Skeletal muscle satellite cell (primary cell): ENCODE measurements around the gene TAF8.

Experiments
- H3K27me3 ChIP-seq: 2 replicates; pipeline ENCODE4 v1.7.0; 2013; ENCODE audit warnings: low read length; ENCODE audit not compliant: control insufficient read depth, insufficient read depth
- H3K36me3 ChIP-seq: 2 replicates; pipeline ENCODE4 v1.7.0; 2013; ENCODE audit warnings: mild to moderate bottlenecking, control low read depth, low read length; ENCODE audit not compliant: insufficient read depth
- H3K4me1 ChIP-seq: 2 replicates; pipeline ENCODE4 v1.7.0; 2013; ENCODE audit warnings: low read length; ENCODE audit not compliant: control insufficient read depth, insufficient read depth
- H3K4me2 ChIP-seq: 2 replicates; pipeline ENCODE4 v1.7.0; 2013; ENCODE audit warnings: mild to moderate bottlenecking, low read length
- H3K4me3 ChIP-seq: 2 replicates; pipeline ENCODE4 v1.7.0; 2013; ENCODE audit warnings: low read length
- H3K9ac ChIP-seq: 2 replicates; pipeline ENCODE4 v1.7.0; 2013; ENCODE audit warnings: mild to moderate bottlenecking, low read depth, low read length, moderate library complexity
- H3K9me3 ChIP-seq: replicated peaks from 2 replicates; pipeline ENCODE4 v1.7.0; 2013; ENCODE audit warnings: mild to moderate bottlenecking, control low read depth, low read length

Gene TAF8

GRCh38 chr6:42104804-42105125 lies 54.4 kb downstream of the TAF8 start:
- Histone ChIP-seq H3K4me2 (peak overlapping the region; percentile 64), H3K4me1 (peaks cover 15% of the 10 kb centered on the region), H3K9ac (peak overlapping the region; percentile 31), H3K27me3 (no peaks in the 10 kb centered on the region), H3K4me3 (no peak overlapping the region), H3K9me3 (no peaks in the 10 kb centered on the region), H3K36me3 (peaks cover 5% of the 10 kb centered on the region)

DNA sequence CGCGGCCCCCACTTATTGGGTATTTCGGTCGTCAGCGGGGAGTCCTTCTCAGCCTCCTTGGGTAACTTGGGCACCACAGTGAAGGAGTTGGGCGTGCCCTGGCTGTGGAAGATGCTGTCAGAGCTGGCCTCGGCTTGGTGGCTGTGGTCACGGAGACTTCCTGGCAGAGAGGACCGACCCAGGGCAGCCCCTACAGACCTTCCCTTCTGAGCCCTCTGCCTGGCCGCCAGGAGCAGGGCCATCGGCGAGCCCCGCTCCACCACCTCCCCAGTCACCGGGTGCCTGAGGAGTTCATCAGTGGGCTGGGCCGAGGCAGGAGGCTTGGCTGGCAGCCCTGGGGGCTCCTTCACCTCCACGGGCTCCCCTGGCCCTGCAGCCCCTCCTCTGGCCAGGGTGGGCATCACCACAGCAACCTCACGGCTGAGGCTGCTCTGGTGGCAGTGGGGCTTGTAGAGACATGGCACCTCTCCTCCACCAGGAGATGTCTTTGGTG lies 54.9 kb downstream of the TAF8 start:
- Histone ChIP-seq H3K9ac (no peak overlapping the region), H3K4me2 (no peak overlapping the region), H3K9me3 (no peaks in the 10 kb centered on the region), H3K27me3 (no peaks in the 10 kb centered on the region), H3K36me3 (peaks cover 8% of the 10 kb centered on the region), H3K4me1 (peaks cover 11% of the 10 kb centered on the region), H3K4me3 (no peak overlapping the region)

DNA sequence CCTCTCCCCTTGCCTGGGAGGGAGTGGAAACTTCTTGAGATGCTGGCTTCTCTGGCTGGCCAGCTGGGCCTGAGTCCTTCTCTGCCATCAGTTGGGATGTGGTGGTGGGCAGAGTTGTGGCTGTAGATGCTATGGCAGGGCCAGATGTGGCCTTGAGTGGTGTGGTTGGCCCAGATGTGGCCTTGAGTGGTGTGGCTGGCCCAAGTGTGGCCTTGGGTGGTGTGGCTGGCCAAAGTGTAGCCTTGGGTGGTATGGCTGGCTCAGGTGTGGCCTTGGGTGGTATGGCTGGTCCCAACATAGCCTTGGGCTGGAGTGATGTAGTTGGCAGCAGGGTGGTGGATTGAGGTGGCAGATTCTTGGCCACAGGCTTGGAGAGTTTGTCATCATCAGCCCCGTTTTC lies 55.4 kb downstream of the TAF8 start:
- Histone ChIP-seq H3K9me3 (no peaks in the 10 kb centered on the region), H3K4me1 (peaks cover 6% of the 10 kb centered on the region), H3K9ac (no peak overlapping the region), H3K27me3 (no peaks in the 10 kb centered on the region), H3K36me3 (peaks cover 8% of the 10 kb centered on the region), H3K4me2 (no peak overlapping the region), H3K4me3 (no peak overlapping the region)

- H3K4me3 ChIP-seq: no peak overlapping the region
- peaks cover under 1% of the 10 kb centered on the region for H3K4me1 ChIP-seq
- no peaks in the 10 kb centered on the region for H3K9me3 ChIP-seq
- no peaks in the 10 kb centered on the region for H3K27me3 ChIP-seq
- no peak overlapping the region for H3K9ac ChIP-seq
- H3K4me2 ChIP-seq: no peak overlapping the region
- H3K36me3 ChIP-seq: peaks cover 8% of the 10 kb centered on the region
Measured at GRCh38 chr6:42106112-42107023, 56.0 kb downstream of the TAF8 start.

- H3K36me3 ChIP-seq: peaks cover 8% of the 10 kb centered on the region
- no peak overlapping the region for H3K4me3 ChIP-seq
- H3K4me2 ChIP-seq: no peak overlapping the region
- H3K9ac ChIP-seq: no peak overlapping the region
- no peaks in the 10 kb centered on the region for H3K4me1 ChIP-seq
- no peaks in the 10 kb centered on the region for H3K9me3 ChIP-seq
- no peaks in the 10 kb centered on the region for H3K27me3 ChIP-seq
Measured at GRCh38 chr6:42108071-42108470, 57.7 kb downstream of the TAF8 start.

DNA sequence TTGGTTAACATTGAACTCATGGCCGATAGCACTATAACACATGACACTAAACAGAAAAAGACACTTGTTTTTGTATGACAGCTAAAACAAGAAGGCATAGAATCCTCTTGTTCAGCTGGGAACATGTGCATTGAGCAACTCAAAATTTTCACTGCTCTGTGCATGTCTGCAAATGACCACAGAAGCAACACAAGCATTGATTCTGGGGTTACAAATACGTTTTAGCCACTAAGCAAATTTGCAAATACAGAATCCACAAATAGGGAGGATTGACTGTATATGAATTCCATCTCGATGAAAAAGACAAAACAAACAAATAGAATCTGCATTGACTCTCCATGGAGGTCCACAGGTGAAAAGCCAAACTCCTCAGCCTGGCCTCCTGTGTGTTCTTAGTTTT lies 60.4 kb downstream of the TAF8 start:
- no peak overlapping the region for H3K4me3 ChIP-seq
- no peak overlapping the region for H3K4me2 ChIP-seq
- no peaks in the 10 kb centered on the region for H3K9me3 ChIP-seq
- peaks cover 5% of the 10 kb centered on the region for H3K36me3 ChIP-seq
- peaks cover 6% of the 10 kb centered on the region for H3K4me1 ChIP-seq
- H3K9ac ChIP-seq: no peak overlapping the region
- H3K27me3 ChIP-seq: no peaks in the 10 kb centered on the region

GRCh38 chr6:42112351-42112750 lies 62.0 kb downstream of the TAF8 start:
- no peaks in the 10 kb centered on the region for H3K9me3 ChIP-seq
- H3K4me2 ChIP-seq: no peak overlapping the region
- no peak overlapping the region for H3K9ac ChIP-seq

GRCh38 chr6:42113936-42114636 lies 63.8 kb downstream of the TAF8 start:
- H3K4me1 ChIP-seq: peaks cover 18% of the 10 kb centered on the region
- no peak overlapping the region for H3K9ac ChIP-seq
- H3K27me3 ChIP-seq: no peaks in the 10 kb centered on the region
- peaks cover 3% of the 10 kb centered on the region for H3K36me3 ChIP-seq
- no peak overlapping the region for H3K4me2 ChIP-seq
- H3K9me3 ChIP-seq: no peaks in the 10 kb centered on the region
- no peak overlapping the region for H3K4me3 ChIP-seq

More at GRCh38 chr6:42112351-42112750, 62.0 kb downstream of the TAF8 start:
- Histone ChIP-seq H3K4me3 (no peak overlapping the region), H3K27me3 (no peaks in the 10 kb centered on the region), H3K36me3 (peaks cover 3% of the 10 kb centered on the region), H3K4me1 (peaks cover 6% of the 10 kb centered on the region)

DNA sequence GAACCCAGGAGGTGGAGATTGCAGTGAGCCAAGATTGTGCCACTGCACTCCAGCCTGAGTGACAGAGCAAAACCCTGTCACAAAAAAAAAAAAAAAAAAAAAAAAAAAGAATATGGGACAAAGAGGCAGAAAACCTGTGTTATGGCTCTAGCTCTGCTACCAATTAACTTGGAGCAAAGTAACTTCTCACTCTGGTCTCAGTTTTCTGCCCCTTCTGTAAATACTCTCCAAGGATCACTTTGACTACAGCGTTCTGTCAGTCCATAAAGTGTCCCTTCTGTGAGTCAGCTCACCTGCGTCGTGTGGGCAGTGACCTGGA lies 67.5 kb downstream of the TAF8 start:
- Histone ChIP-seq H3K4me1 (peaks cover 36% of the 10 kb centered on the region), H3K4me3 (no peak overlapping the region), H3K36me3 (no peaks in the 10 kb centered on the region), H3K27me3 (no peaks in the 10 kb centered on the region), H3K9ac (no peak overlapping the region), H3K9me3 (no peaks in the 10 kb centered on the region), H3K4me2 (no peak overlapping the region)

DNA sequence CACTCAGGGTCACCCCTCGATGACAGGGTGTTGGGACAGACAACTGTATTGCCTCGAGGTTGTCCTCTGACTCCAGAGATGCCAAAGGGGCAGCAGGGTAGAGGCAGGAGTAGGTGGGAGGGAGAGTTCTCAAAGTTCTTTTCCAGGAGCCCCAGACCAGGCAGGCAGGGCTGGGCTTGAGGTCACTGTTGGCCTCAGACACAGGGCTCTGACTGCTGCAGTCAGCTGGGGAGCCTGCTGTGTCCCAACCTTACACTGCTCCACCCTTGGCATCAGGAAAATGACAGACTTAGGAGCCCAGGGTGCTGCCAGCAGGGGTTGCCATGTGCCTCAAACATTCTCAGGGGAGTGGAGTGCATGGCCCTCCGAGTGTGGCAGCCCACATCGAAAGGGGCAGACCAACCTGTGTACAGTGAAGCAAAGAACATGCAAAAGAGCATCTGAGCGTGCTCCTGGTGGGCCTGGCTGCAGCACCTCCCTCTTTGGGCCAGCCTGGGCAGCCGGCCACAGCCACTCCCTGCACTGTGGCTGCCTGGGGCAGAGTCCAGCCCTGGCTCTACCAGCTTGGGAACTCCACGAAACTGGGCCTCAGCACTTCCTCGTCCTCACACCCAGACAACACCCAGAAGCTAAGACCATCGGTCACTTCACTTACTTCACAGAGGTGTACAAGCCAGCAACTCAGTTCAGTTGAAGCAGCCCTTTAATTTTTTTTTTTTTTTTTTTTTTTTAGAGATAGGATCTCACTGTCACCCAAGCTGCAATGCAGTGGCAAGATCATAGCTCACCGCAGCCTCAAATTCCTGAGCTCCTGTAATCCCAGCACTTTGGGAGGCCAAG lies 68.1 kb downstream of the TAF8 start:
- Histone ChIP-seq H3K9me3 (no peaks in the 10 kb centered on the region), H3K9ac (no peak overlapping the region), H3K4me3 (no peak overlapping the region), H3K27me3 (no peaks in the 10 kb centered on the region), H3K4me1 (peaks cover 39% of the 10 kb centered on the region), H3K36me3 (no peaks in the 10 kb centered on the region), H3K4me2 (no peak overlapping the region)
